ENCODE results near the gene TSSK6.
A peak's percentile ranks its signal among the peaks of the same experiment; 100 is the strongest.

Gene TSSK6

GRCh38 chr19:19530889-19531288 is 15.5 kb upstream of the TSSK6 start:
- no peak for DNase-seq (ENCODE audit: low read depth in 2 of 2)

- no peak for DNase-seq (ENCODE audit: low read depth in 2 of 2)
These were observed 15.1 kb upstream of the TSSK6 start for GRCh38 chr19:19530423-19530804.

GRCh38 chr19:19529783-19530422 is 14.6 kb upstream of the TSSK6 start:
- DNase-seq (ENCODE audit: low read depth in 2 of 2) = no peak

GRCh38 chr19:19528721-19529490 is 13.6 kb upstream of the TSSK6 start, which contains the start of gene YJEFN3:
Gene YJEFN3 (plus strand): TSS chr19:19528911. CDS start chr19:19528933, 22 bp downstream.
- DNase-seq (ENCODE audit: low read depth in 2 of 2) = no peak

- DNase-seq (ENCODE audit: low read depth in 2 of 2) = no peak
These were observed 12.6 kb upstream of the TSSK6 start for GRCh38 chr19:19527674-19528625.

- DNase-seq (ENCODE audit: low read depth in 2 of 2) = no peak
These were observed 12.0 kb upstream of the TSSK6 start for GRCh38 chr19:19527371-19527656.

GRCh38 chr19:19526581-19527370 is 11.4 kb upstream of the TSSK6 start:
- DNase-seq (ENCODE audit: low read depth in 2 of 2) = no peak

- DNase-seq (ENCODE audit: low read depth in 2 of 2) = no peak
These were observed 10.4 kb upstream of the TSSK6 start for GRCh38 chr19:19525611-19526380.

GRCh38 chr19:19524053-19524452 is 8.7 kb upstream of the TSSK6 start:
- no peak for DNase-seq (ENCODE audit: low read depth in 2 of 2)

- no peak for DNase-seq (ENCODE audit: low read depth in 2 of 2)
These were observed 7.8 kb upstream of the TSSK6 start for GRCh38 chr19:19523177-19523576.

GRCh38 chr19:19520989-19521388 is 5.6 kb upstream of the TSSK6 start:
- DNase-seq (ENCODE audit: low read depth in 2 of 2) = no peak

GRCh38 chr19:19517235-19517619 is 1.9 kb upstream of the TSSK6 start:
- DNase-seq (ENCODE audit: low read depth in 2 of 2) = no peak

- peak; percentile 77 to 82 for DNase-seq (ENCODE audit: low read depth in 2 of 2)
These were observed 533 bp upstream of the TSSK6 start, which contains the start of gene NDUFA13 for GRCh38 chr19:19515642-19516519. Gene NDUFA13 (plus strand): TSS chr19:19516225. CDS start chr19:19516239, 14 bp downstream.

- DNase-seq (ENCODE audit: low read depth in 2 of 2) = peak; percentile 34 to 39
These were observed 1.1 kb downstream of the TSSK6 start for GRCh38 chr19:19514215-19514657.

GRCh38 chr19:19513682-19514081 is 1.7 kb downstream of the TSSK6 start:
- DNase-seq (ENCODE audit: low read depth in 2 of 2) = no peak

- DNase-seq (ENCODE audit: low read depth in 2 of 2) = no peak
These were observed 4.9 kb downstream of the TSSK6 start for GRCh38 chr19:19510432-19510831.

GRCh38 chr19:19508217-19508616 is 7.1 kb downstream of the TSSK6 start:
- no peak for DNase-seq (ENCODE audit: low read depth in 2 of 2)

GRCh38 chr19:19507354-19507753 is 8.0 kb downstream of the TSSK6 start:
- DNase-seq (ENCODE audit: low read depth in 2 of 2) = no peak

GRCh38 chr19:19506592-19506991 is 8.8 kb downstream of the TSSK6 start:
- no peak for DNase-seq (ENCODE audit: low read depth in 2 of 2)

All from fibroblast of skin of left biceps (primary cell).